SK-N-SH treated with all-trans-retinoic acid at 6 μM for 48 hours (cell line): Measurements from ENCODE around the gene CALCB.

Experiments
- ATAC-seq: fragments of 200-7000 bp; cut with Tn5 transposase; 3 replicates; pipeline ENCODE4 v1.9.1; 2020; ENCODE audit warnings: mild to moderate bottlenecking, moderate library complexity
- ARNTL ChIP-seq: fragments of 450-650 bp; formaldehyde crosslinking; IDR thresholded peaks from 2 replicates; pipeline ENCODE4 v1.5.0; 2020; ENCODE audit warnings: low read depth, mild to moderate bottlenecking, moderate library complexity, borderline replicate concordance
- BACH2 ChIP-seq: fragments of 250-450 bp; sonication (Bioruptor Pico); IDR thresholded peaks from 2 replicates; pipeline ENCODE4 v1.9.0; 2021; ENCODE audit warnings: mild to moderate bottlenecking, borderline replicate concordance
- CREB5 ChIP-seq: fragments of 250-450 bp; sonication (Bioruptor Pico); IDR thresholded peaks from 2 replicates; pipeline ENCODE4 v1.5.1; 2020; ENCODE audit warnings: low read depth, mild to moderate bottlenecking, moderate library complexity
- CSDC2 ChIP-seq: fragments of 250-450 bp; sonication (Bioruptor Pico); IDR thresholded peaks from 2 replicates; pipeline ENCODE4 v1.5.0; 2020; ENCODE audit warnings: mild to moderate bottlenecking, moderate library complexity
- CSRNP3 ChIP-seq: fragments of 250-450 bp; sonication (Bioruptor Pico); IDR thresholded peaks from 2 replicates; pipeline ENCODE4 v1.5.1; 2021; ENCODE audit warnings: mild to moderate bottlenecking, moderate library complexity
- ESRRG ChIP-seq: fragments of 250-450 bp; sonication (Bioruptor Pico); IDR thresholded peaks from 2 replicates; pipeline ENCODE4 v1.6.1; 2021; ENCODE audit warnings: mild to moderate bottlenecking
- GLIS3 ChIP-seq: fragments of 250-450 bp; sonication (Bioruptor Pico); IDR thresholded peaks from 2 replicates; pipeline ENCODE4 v1.5.0; 2020; ENCODE audit warnings: mild to moderate bottlenecking, moderate library complexity
- ISL1 ChIP-seq: fragments of 250-450 bp; sonication (Bioruptor Pico); IDR thresholded peaks from 2 replicates; pipeline ENCODE4 v2.1.2; 2022; ENCODE audit warnings: mild to moderate bottlenecking, moderate library complexity
- OSR1 ChIP-seq: fragments of 250-450 bp; sonication (Bioruptor Pico); IDR thresholded peaks from 2 replicates; pipeline ENCODE4 v1.8.0; 2022; ENCODE audit warnings: moderate library complexity, mild to moderate bottlenecking, inconsistent platforms
- PATZ1 ChIP-seq: fragments of 250-450 bp; sonication (Bioruptor Pico); IDR thresholded peaks from 2 replicates; pipeline ENCODE4 v1.8.0; 2020; ENCODE audit warnings: mild to moderate bottlenecking, moderate library complexity, borderline replicate concordance
- POU6F1 ChIP-seq: fragments of 250-450 bp; sonication (Bioruptor Pico); IDR thresholded peaks from 2 replicates; pipeline ENCODE4 v1.8.0; 2021; ENCODE audit warnings: low read depth, mild to moderate bottlenecking, moderate library complexity, borderline replicate concordance
- PPARA ChIP-seq: fragments of 250-450 bp; sonication (Bioruptor Pico); IDR thresholded peaks from 2 replicates; pipeline ENCODE4 v1.5.0; 2020; ENCODE audit warnings: mild to moderate bottlenecking, borderline replicate concordance
- RARB ChIP-seq: fragments of 250-450 bp; sonication (Bioruptor Pico); IDR thresholded peaks from 2 replicates; pipeline ENCODE4 v1.8.0; 2021; ENCODE audit warnings: mild to moderate bottlenecking, moderate library complexity
- SNAI2 ChIP-seq: fragments of 250-450 bp; sonication (Bioruptor Pico); IDR thresholded peaks from 2 replicates; pipeline ENCODE4 v1.5.0; 2020; ENCODE audit warnings: mild to moderate bottlenecking, moderate library complexity
- TCF4 ChIP-seq: fragments of 250-450 bp; sonication (Bioruptor Pico); IDR thresholded peaks from 2 replicates; pipeline ENCODE4 v1.8.0; 2021; ENCODE audit warnings: mild to moderate bottlenecking, moderate library complexity, borderline replicate concordance
- TOX ChIP-seq: fragments of 250-450 bp; sonication (Bioruptor Pico); IDR thresholded peaks from 2 replicates; pipeline ENCODE4 v1.8.0; 2021; ENCODE audit warnings: mild to moderate bottlenecking, moderate library complexity, borderline replicate concordance
- ZC3H10 ChIP-seq: fragments of 250-450 bp; sonication (Bioruptor Pico); IDR thresholded peaks from 2 replicates; pipeline ENCODE4 v1.5.1; 2021; ENCODE audit warnings: mild to moderate bottlenecking, moderate library complexity
- ZFP3 ChIP-seq: fragments of 250-450 bp; sonication (Bioruptor Pico); IDR thresholded peaks from 2 replicates; pipeline ENCODE4 v1.5.0; 2020; ENCODE audit warnings: mild to moderate bottlenecking, moderate library complexity
- ZFP30 ChIP-seq: fragments of 450-650 bp; formaldehyde crosslinking; IDR thresholded peaks from 2 replicates; pipeline ENCODE4 v1.5.0; 2022; ENCODE audit warnings: mild to moderate bottlenecking, moderate library complexity
- ZNF565 ChIP-seq: fragments of 450-650 bp; formaldehyde crosslinking; conservative IDR thresholded peaks from 2 replicates; pipeline ENCODE4 v1.5.0; 2020; ENCODE audit warnings: low read depth, mild to moderate bottlenecking, moderate library complexity
- ZNF70 ChIP-seq: fragments of 450-650 bp; formaldehyde crosslinking; IDR thresholded peaks from 2 replicates; pipeline ENCODE4 v1.5.0; 2020; ENCODE audit warnings: mild to moderate bottlenecking, moderate library complexity
- ZNF8 ChIP-seq: fragments of 450-650 bp; formaldehyde crosslinking; IDR thresholded peaks from 2 replicates; pipeline ENCODE4 v1.5.0; 2020; ENCODE audit warnings: mild to moderate bottlenecking, moderate library complexity

CALCB gene

GRCh38 chr11:15099267-15099666 is 25.9 kb downstream of the CALCB start:
- TF ChIP-seq ZNF8 (CRISPR knock-in tag) (no peak), POU6F1 (no peak), RARB (no peak), GLIS3 (CRISPR knock-in tag) (no peak)
- no peak for ATAC-seq

- ATAC-seq, result peak; percentile 96
- TF ChIP-seq ZC3H10 (CRISPR knock-in tag) (no peak), BACH2 (CRISPR knock-in tag) (no peak), PATZ1 (CRISPR knock-in tag) (no peak), TCF4 (CRISPR knock-in tag) (no peak), TOX (CRISPR knock-in tag) (no peak), ZNF70 (CRISPR knock-in tag) (no peak), ZFP3 (no peak), SNAI2 (no peak), GLIS3 (CRISPR knock-in tag) (no peak), POU6F1 (no peak), CSRNP3 (CRISPR knock-in tag) (no peak), CREB5 (CRISPR knock-in tag) (no peak), CSDC2 (CRISPR knock-in tag) (no peak), ZFP30 (CRISPR knock-in tag) (no peak), PPARA (no peak), OSR1 (CRISPR knock-in tag) (no peak), ZNF565 (CRISPR knock-in tag) (no peak), ARNTL (CRISPR knock-in tag) (no peak), RARB (no peak)
Observed at GRCh38 chr11:15101072-15101709, 27.8 kb downstream of the CALCB start.

GRCh38 chr11:15104166-15104565 is 30.8 kb downstream of the CALCB start:
- no peak for TF ChIP-seq TOX (CRISPR knock-in tag)
- no peak for TF ChIP-seq TCF4 (CRISPR knock-in tag)
- no peak for TF ChIP-seq GLIS3 (CRISPR knock-in tag)
- no peak for TF ChIP-seq CREB5 (CRISPR knock-in tag)
- no peak for TF ChIP-seq CSRNP3 (CRISPR knock-in tag)
- TF ChIP-seq OSR1 (CRISPR knock-in tag), result no peak
- no peak for TF ChIP-seq ZC3H10 (CRISPR knock-in tag)
- TF ChIP-seq CSDC2 (CRISPR knock-in tag), result no peak
- no peak for TF ChIP-seq ZFP30 (CRISPR knock-in tag)
- no peak for TF ChIP-seq ZNF70 (CRISPR knock-in tag)
- no peak for TF ChIP-seq ISL1 (CRISPR knock-in tag)
- no peak for TF ChIP-seq PPARA
- TF ChIP-seq ESRRG (CRISPR knock-in tag), result no peak
- no peak for TF ChIP-seq ARNTL (CRISPR knock-in tag)
- TF ChIP-seq ZFP3, result no peak
- ATAC-seq, result no peak
